Posterior cingulate gyrus (tissue), 11 donors: ENCODE data around the gene MLLT3.

Experiments
- DNase-seq, 10 donors: peaks; one replicate each; pipeline versions ENCODE4 v3.0.0 to v3.0.0-alpha.2; 2020 to 2021; ENCODE audit warnings: mixed read lengths in 3 of 10
- intact Hi-C: fragments of 100-400 bp; cut with DNase I; formaldehyde crosslinking; loops from one replicate; pipeline ENCODE4 v1.15.1; 2023

Gene MLLT3

GRCh38 chr9:20321423-20322082 lies 300.7 kb downstream of the MLLT3 start:
- intact Hi-C loops: no loop called here
- DNase-seq: no peak

GRCh38 chr9:20320921-20321320 lies 301.4 kb downstream of the MLLT3 start:
- DNase-seq: no peak
- intact Hi-C loops: no loop called here

GRCh38 chr9:20319641-20320337 lies 302.5 kb downstream of the MLLT3 start:
- intact Hi-C loops: no loop called here
- no peak for DNase-seq

- DNase-seq: no peak
- intact Hi-C loops: no loop called here
These were observed 303.1 kb downstream of the MLLT3 start for GRCh38 chr9:20319241-20319640.

GRCh38 chr9:20317701-20318100 lies 304.6 kb downstream of the MLLT3 start:
- intact Hi-C loops: no loop called here
- DNase-seq: no peak

GRCh38 chr9:20316372-20316771 lies 305.9 kb downstream of the MLLT3 start:
- intact Hi-C loops: no loop called here
- no peak for DNase-seq

- no peak for DNase-seq
- intact Hi-C loops: no loop called here
These were observed 306.6 kb downstream of the MLLT3 start for GRCh38 chr9:20315677-20316076.

GRCh38 chr9:20314981-20315380 lies 307.3 kb downstream of the MLLT3 start:
- DNase-seq: no peak
- intact Hi-C loops: no loop called here

- intact Hi-C loops: no loop called here
- no peak for DNase-seq
These were observed 308.9 kb downstream of the MLLT3 start for GRCh38 chr9:20313415-20313814.

GRCh38 chr9:20312732-20313131 lies 309.6 kb downstream of the MLLT3 start:
- intact Hi-C loops: no loop called here
- DNase-seq: no peak

- intact Hi-C loops: no loop called here
- DNase-seq: no peak
These were observed 312.3 kb downstream of the MLLT3 start for GRCh38 chr9:20310024-20310423.

GRCh38 chr9:20309124-20309523 lies 313.2 kb downstream of the MLLT3 start:
- no peak for DNase-seq

GRCh38 chr9:20307621-20308020 lies 314.7 kb downstream of the MLLT3 start:
- intact Hi-C loops: no loop called here
- DNase-seq: no peak

More at GRCh38 chr9:20309124-20309523, 313.2 kb downstream of the MLLT3 start:
- intact Hi-C loops: no loop called here

- intact Hi-C loops: no loop called here
- DNase-seq: no peak
These were observed 316.8 kb downstream of the MLLT3 start for GRCh38 chr9:20305452-20305851.

- intact Hi-C loops: no loop called here
- DNase-seq: no peak
These were observed 318.3 kb downstream of the MLLT3 start for GRCh38 chr9:20303996-20304395.

GRCh38 chr9:20303066-20303465 lies 319.2 kb downstream of the MLLT3 start:
- no peak for DNase-seq
- intact Hi-C loops: no loop called here

GRCh38 chr9:20302197-20302596 lies 320.1 kb downstream of the MLLT3 start:
- DNase-seq: no peak
- intact Hi-C loops: no loop called here

GRCh38 chr9:20300430-20301115 lies 321.7 kb downstream of the MLLT3 start:
- no peak for DNase-seq
- intact Hi-C loops: no loop called here

GRCh38 chr9:20297646-20298084 lies 324.6 kb downstream of the MLLT3 start:
- DNase-seq: peak in 8 of 10 donors; percentile 50 to 94 (median 68)
- intact Hi-C loops: no loop called here

- no peak for DNase-seq
- intact Hi-C loops: no loop called here
These were observed 326.7 kb downstream of the MLLT3 start for GRCh38 chr9:20295555-20295954.

GRCh38 chr9:20294046-20294750 lies 328.1 kb downstream of the MLLT3 start:
- intact Hi-C loops: no loop called here

More at GRCh38 chr9:20294046-20294750, 328.1 kb downstream of the MLLT3 start:
- no peak for DNase-seq
